ENCODE data around the gene PCMT1. TPM values are rescaled to one million over a fixed set of nuclear protein-coding genes. Genes with fewer than 3 reads are reported as not detected.
"Not testable (repeated sequence)": the region's sequence is repeated elsewhere in the genome, so short reads cannot be mapped to it uniquely, and the experiment has no call there.

Gene PCMT1
- total and polyA plus RNA-seq, 9 donors = 48.1 to 71.8 (median 54.7) TPM

GRCh38 chr6:149845549-149845948, 96.0 kb downstream of the PCMT1 start:
- no peak overlapping the region for H3K27ac ChIP-seq
- no peaks in the 10 kb centered on the region for H3K4me1 ChIP-seq (ENCODE audit: insufficient read depth)
- no peaks in the 10 kb centered on the region for H3K9me3 ChIP-seq
- TF ChIP-seq CTCF (IDR thresholded peaks at IDR 0.05) (no peak), POLR2A (IDR thresholded peaks at IDR 0.05) (no peak), EP300 (IDR thresholded peaks at IDR 0.05) (no peak)
- no peaks in the 10 kb centered on the region for H3K36me3 ChIP-seq
- no peak for DNase-seq
- intact Hi-C loops (cut with DNase I) = no loop called here
- 58 to 86% (median 78%) methylated on average over 2 to 3 of the region's 3 CpGs for WGBS, 3 donors
- no peaks in the 10 kb centered on the region for H3K27me3 ChIP-seq
- H3K4me3 ChIP-seq = no peak overlapping the region

GRCh38 chr6:149846321-149846720, 96.8 kb downstream of the PCMT1 start:
- no peak for TF ChIP-seq POLR2A (IDR thresholded peaks at IDR 0.05)
- no peak for TF ChIP-seq CTCF (IDR thresholded peaks at IDR 0.05)
- no peak for TF ChIP-seq EP300 (IDR thresholded peaks at IDR 0.05)
- Histone ChIP-seq H3K27ac (no peak overlapping the region), H3K36me3 (no peaks in the 10 kb centered on the region), H3K27me3 (no peaks in the 10 kb centered on the region), H3K4me1 (ENCODE audit: insufficient read depth) (no peaks in the 10 kb centered on the region), H3K9me3 (no peaks in the 10 kb centered on the region), H3K4me3 (no peak overlapping the region)
- intact Hi-C loops (cut with DNase I) = no loop called here
- no peak for DNase-seq
- WGBS, 3 donors = 76 to 80% (median 79%) methylated on average over 7 of the region's 7 CpGs

- Histone ChIP-seq H3K4me3 (no peak overlapping the region), H3K27ac (no peak overlapping the region), H3K4me1 (ENCODE audit: insufficient read depth) (no peaks in the 10 kb centered on the region), H3K36me3 (no peaks in the 10 kb centered on the region), H3K27me3 (no peaks in the 10 kb centered on the region), H3K9me3 (no peaks in the 10 kb centered on the region)
- intact Hi-C loops (cut with DNase I) = no loop called here
- 84 to 91% (median 87%) methylated on average over 4 of the region's 4 CpGs for WGBS, 3 donors
- no peak for TF ChIP-seq POLR2A (IDR thresholded peaks at IDR 0.05)
- no peak for TF ChIP-seq EP300 (IDR thresholded peaks at IDR 0.05)
- no peak for TF ChIP-seq CTCF (IDR thresholded peaks at IDR 0.05)
- DNase-seq = no peak
Measured at GRCh38 chr6:149847939-149848267, 98.4 kb downstream of the PCMT1 start.

GRCh38 chr6:149848343-149848742, 98.8 kb downstream of the PCMT1 start:
- H3K27me3 ChIP-seq; intact Hi-C loops (cut with DNase I); H3K4me1 ChIP-seq (ENCODE audit: insufficient read depth); H3K36me3 ChIP-seq; H3K9me3 ChIP-seq; H3K4me3 ChIP-seq; H3K27ac ChIP-seq; DNase-seq: not testable (repeated sequence)
- 70 to 83% (median 70%) methylated on average over 4 of the region's 4 CpGs for WGBS, 3 donors

- H3K4me1 ChIP-seq (ENCODE audit: insufficient read depth) = no peaks in the 10 kb centered on the region
- H3K36me3 ChIP-seq = no peaks in the 10 kb centered on the region
- no peak for TF ChIP-seq EP300 (IDR thresholded peaks at IDR 0.05)
- no peak for TF ChIP-seq POLR2A (IDR thresholded peaks at IDR 0.05)
- TF ChIP-seq CTCF (IDR thresholded peaks at IDR 0.05) = no peak
- WGBS, 3 donors = 91 to 98% (median 93%) methylated on average over 5 of the region's 5 CpGs
- H3K9me3 ChIP-seq = no peaks in the 10 kb centered on the region
- no peak overlapping the region for H3K27ac ChIP-seq
- H3K4me3 ChIP-seq = no peak overlapping the region
- DNase-seq = no peak
- H3K27me3 ChIP-seq = no peaks in the 10 kb centered on the region
- intact Hi-C loops (cut with DNase I) = no loop called here
Measured at GRCh38 chr6:149851461-149852110, 102.0 kb downstream of the PCMT1 start.

All from ovary (tissue), 9 donors.